ENCODE results near the gene SIVA1. TPM values are rescaled to one million over a fixed set of nuclear protein-coding genes. Genes with fewer than 3 reads are reported as not detected.
A peak's percentile ranks its signal among the peaks of the same experiment; 100 is the strongest.

SIVA1 gene
- total and polyA plus RNA-seq, 9 of the 15 experiments (the other 6 are each of a cell fraction or from before 2014, with no cell fraction given), result 4.2 to 186 (median 54.2) TPM

DNA sequence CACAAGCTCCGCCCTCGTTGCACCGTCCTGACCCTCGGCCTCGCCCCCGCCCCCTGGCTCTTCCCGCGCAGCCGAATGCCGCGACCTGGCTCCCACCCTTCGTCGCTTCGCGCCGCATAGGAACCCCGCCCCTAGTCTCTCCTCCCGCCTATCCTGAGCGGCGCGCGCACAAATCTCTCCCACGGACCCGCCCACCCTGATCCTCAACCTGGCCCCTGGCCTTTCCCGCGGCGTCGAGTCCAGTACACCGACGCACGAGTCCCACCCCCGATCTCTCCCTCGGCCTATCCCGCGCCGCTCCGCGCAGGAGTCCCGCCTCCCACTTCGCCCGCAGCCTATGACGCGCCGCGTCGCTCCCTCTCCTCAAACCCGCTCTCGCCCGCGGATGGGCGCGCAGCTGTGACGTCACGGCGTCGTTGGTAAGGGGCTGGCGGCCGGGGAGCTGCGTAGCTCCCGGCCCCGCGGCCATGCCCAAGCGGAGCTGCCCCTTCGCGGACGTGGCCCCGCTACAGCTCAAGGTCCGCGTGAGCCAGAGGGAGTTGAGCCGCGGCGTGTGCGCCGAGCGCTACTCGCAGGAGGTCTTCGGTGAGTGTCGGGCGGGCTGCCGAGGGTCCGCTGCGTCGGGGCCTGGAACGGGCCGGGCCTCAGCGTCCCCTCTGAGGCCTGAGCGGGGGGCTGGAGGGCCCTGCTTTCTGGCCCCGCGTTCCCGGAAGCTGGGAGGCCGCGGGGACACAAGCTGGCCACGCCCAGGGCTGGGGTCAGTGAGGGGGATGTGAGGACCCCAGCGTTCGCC lies at the start of gene SIVA1 (continued):
- TF ChIP-seq, protein P1, sequence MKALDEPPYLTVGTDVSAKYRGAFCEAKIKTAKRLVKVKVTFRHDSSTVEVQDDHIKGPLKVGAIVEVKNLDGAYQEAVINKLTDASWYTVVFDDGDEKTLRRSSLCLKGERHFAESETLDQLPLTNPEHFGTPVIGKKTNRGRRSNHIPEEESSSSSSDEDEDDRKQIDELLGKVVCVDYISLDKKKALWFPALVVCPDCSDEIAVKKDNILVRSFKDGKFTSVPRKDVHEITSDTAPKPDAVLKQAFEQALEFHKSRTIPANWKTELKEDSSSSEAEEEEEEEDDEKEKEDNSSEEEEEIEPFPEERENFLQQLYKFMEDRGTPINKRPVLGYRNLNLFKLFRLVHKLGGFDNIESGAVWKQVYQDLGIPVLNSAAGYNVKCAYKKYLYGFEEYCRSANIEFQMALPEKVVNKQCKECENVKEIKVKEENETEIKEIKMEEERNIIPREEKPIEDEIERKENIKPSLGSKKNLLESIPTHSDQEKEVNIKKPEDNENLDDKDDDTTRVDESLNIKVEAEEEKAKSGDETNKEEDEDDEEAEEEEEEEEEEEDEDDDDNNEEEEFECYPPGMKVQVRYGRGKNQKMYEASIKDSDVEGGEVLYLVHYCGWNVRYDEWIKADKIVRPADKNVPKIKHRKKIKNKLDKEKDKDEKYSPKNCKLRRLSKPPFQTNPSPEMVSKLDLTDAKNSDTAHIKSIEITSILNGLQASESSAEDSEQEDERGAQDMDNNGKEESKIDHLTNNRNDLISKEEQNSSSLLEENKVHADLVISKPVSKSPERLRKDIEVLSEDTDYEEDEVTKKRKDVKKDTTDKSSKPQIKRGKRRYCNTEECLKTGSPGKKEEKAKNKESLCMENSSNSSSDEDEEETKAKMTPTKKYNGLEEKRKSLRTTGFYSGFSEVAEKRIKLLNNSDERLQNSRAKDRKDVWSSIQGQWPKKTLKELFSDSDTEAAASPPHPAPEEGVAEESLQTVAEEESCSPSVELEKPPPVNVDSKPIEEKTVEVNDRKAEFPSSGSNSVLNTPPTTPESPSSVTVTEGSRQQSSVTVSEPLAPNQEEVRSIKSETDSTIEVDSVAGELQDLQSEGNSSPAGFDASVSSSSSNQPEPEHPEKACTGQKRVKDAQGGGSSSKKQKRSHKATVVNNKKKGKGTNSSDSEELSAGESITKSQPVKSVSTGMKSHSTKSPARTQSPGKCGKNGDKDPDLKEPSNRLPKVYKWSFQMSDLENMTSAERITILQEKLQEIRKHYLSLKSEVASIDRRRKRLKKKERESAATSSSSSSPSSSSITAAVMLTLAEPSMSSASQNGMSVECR (CRISPR knock-in tag; IDR thresholded peaks at IDR 0.05), result peak; percentile 86
- TF ChIP-seq L3MBTL2 (IDR thresholded peaks at IDR 0.05) (peak; percentile 55), EGR1 (conservative IDR thresholded peaks at IDR 0.05) (peak; percentile 70), MBD2 (IDR thresholded peaks at IDR 0.05; ENCODE audit: borderline replicate concordance, low read depth) (peak; percentile 92), CCNT2 (IDR thresholded peaks at IDR 0.05; ENCODE audit: borderline replicate concordance, extremely low read depth, insufficient read length, low read depth, low read length) (peak; percentile 11), NR2C1 (IDR thresholded peaks at IDR 0.05) (peak; percentile 28; the same call in 1 of the 2 replicates), NR2C1 (tag; IDR thresholded peaks at IDR 0.05) (peak; percentile 43), KDM1A (IDR thresholded peaks at IDR 0.05) (no peak), HCFC1 (IDR thresholded peaks at IDR 0.05; ENCODE audit: low read depth, low read length) (peak; percentile 80), MAZ (CRISPR knock-in tag; conservative IDR thresholded peaks at IDR 0.05 in 1 of 2, IDR thresholded peaks at IDR 0.05 in 1 of 2) (peak in 1 of 2 experiments; percentile 85; a peak in 2 of 4 replicates), CBFA2T2 (conservative IDR thresholded peaks at IDR 0.05) (no peak)
- TF ChIP-seq, protein P2, sequence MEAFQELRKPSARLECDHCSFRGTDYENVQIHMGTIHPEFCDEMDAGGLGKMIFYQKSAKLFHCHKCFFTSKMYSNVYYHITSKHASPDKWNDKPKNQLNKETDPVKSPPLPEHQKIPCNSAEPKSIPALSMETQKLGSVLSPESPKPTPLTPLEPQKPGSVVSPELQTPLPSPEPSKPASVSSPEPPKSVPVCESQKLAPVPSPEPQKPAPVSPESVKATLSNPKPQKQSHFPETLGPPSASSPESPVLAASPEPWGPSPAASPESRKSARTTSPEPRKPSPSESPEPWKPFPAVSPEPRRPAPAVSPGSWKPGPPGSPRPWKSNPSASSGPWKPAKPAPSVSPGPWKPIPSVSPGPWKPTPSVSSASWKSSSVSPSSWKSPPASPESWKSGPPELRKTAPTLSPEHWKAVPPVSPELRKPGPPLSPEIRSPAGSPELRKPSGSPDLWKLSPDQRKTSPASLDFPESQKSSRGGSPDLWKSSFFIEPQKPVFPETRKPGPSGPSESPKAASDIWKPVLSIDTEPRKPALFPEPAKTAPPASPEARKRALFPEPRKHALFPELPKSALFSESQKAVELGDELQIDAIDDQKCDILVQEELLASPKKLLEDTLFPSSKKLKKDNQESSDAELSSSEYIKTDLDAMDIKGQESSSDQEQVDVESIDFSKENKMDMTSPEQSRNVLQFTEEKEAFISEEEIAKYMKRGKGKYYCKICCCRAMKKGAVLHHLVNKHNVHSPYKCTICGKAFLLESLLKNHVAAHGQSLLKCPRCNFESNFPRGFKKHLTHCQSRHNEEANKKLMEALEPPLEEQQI (IDR thresholded peaks at IDR 0.05), result no peak
- TF ChIP-seq, protein P3, sequence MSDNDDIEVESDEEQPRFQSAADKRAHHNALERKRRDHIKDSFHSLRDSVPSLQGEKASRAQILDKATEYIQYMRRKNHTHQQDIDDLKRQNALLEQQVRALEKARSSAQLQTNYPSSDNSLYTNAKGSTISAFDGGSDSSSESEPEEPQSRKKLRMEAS (CRISPR knock-in tag; IDR thresholded peaks at IDR 0.05), result peak; percentile 50
- TF ChIP-seq, protein P4, sequence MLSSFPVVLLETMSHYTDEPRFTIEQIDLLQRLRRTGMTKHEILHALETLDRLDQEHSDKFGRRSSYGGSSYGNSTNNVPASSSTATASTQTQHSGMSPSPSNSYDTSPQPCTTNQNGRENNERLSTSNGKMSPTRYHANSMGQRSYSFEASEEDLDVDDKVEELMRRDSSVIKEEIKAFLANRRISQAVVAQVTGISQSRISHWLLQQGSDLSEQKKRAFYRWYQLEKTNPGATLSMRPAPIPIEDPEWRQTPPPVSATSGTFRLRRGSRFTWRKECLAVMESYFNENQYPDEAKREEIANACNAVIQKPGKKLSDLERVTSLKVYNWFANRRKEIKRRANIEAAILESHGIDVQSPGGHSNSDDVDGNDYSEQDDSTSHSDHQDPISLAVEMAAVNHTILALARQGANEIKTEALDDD (IDR thresholded peaks at IDR 0.05), result no peak
- TF ChIP-seq, protein P5, sequence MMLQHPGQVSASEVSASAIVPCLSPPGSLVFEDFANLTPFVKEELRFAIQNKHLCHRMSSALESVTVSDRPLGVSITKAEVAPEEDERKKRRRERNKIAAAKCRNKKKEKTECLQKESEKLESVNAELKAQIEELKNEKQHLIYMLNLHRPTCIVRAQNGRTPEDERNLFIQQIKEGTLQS (IDR thresholded peaks at IDR 0.05), result peak; percentile 65
- TF ChIP-seq, protein P5 (CRISPR knock-in tag; conservative IDR thresholded peaks at IDR 0.05), result no peak
- TF ChIP-seq, protein P6, sequence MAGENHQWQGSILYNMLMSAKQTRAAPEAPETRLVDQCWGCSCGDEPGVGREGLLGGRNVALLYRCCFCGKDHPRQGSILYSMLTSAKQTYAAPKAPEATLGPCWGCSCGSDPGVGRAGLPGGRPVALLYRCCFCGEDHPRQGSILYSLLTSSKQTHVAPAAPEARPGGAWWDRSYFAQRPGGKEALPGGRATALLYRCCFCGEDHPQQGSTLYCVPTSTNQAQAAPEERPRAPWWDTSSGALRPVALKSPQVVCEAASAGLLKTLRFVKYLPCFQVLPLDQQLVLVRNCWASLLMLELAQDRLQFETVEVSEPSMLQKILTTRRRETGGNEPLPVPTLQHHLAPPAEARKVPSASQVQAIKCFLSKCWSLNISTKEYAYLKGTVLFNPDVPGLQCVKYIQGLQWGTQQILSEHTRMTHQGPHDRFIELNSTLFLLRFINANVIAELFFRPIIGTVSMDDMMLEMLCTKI (IDR thresholded peaks at IDR 0.05; ENCODE audit: partially characterized antibody), result no peak

Measured in K562 (cell line).